ENCODE results near the gene USP6NL.

DNA sequence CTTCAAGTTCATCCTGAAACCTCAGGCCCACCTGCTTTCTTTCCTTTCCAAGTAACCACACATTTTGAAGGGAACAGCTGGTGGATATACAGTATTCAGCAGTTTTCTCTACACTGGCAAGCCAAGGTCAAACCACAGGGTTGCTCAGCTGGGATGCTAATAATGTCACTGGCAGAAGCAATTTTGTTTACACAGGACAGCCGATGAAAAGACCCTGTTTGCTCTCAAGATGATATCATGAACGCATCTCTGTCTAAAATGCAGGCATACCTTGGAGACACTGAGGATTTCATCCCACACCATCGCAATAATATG lies 186.2 kb downstream of the USP6NL start:
- TF ChIP-seq, protein P1, sequence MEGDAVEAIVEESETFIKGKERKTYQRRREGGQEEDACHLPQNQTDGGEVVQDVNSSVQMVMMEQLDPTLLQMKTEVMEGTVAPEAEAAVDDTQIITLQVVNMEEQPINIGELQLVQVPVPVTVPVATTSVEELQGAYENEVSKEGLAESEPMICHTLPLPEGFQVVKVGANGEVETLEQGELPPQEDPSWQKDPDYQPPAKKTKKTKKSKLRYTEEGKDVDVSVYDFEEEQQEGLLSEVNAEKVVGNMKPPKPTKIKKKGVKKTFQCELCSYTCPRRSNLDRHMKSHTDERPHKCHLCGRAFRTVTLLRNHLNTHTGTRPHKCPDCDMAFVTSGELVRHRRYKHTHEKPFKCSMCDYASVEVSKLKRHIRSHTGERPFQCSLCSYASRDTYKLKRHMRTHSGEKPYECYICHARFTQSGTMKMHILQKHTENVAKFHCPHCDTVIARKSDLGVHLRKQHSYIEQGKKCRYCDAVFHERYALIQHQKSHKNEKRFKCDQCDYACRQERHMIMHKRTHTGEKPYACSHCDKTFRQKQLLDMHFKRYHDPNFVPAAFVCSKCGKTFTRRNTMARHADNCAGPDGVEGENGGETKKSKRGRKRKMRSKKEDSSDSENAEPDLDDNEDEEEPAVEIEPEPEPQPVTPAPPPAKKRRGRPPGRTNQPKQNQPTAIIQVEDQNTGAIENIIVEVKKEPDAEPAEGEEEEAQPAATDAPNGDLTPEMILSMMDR (IDR thresholded peaks at IDR 0.05) = no peak
- no peak for TF ChIP-seq POLR2A (IDR thresholded peaks at IDR 0.05)

Data from testis (tissue), 2 donors.